Measurements from ENCODE around the gene PKD1L1. TPM values are rescaled to one million over a fixed set of nuclear protein-coding genes. Genes with fewer than 3 reads are reported as not detected.
A peak's percentile ranks its signal among the peaks of the same experiment; 100 is the strongest.

Gene PKD1L1
- polyA plus RNA-seq, 1 donor (not counting 4 experiments of a cell fraction or from before 2014, with no cell fraction given) = 0.04 TPM

DNA sequence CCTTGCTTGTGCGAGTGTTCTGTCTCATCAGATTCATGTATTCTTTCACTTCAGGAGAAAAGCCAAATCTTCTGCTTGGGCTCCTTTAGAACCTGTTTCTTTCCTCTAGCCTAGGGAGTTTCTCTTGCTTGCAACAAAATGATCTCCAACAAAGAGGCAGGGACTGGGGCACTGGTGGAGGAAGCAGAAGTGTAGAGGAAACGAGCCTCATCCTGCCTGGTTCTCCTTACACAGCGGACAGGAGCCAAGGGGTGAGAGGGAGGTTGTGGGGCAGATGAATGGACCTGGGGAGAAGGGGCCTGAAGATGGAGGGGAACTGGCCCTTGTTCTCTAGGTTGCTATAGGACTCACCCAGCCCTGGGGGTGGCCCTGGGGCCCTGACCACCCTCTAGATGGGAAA lies 141.1 kb downstream of the PKD1L1 start:
- Histone ChIP-seq H3K79me2 (ENCODE audit: control insufficient read depth, insufficient read depth, low read length) (no peaks in the 10 kb centered on the region), H3K9me3 (ENCODE audit: control insufficient read depth, low read depth, low read length) (no peaks in the 10 kb centered on the region), H4K20me1 (ENCODE audit: control insufficient read depth, extremely low read depth, insufficient read depth, low read length) (no peaks in the 10 kb centered on the region), H3K4me1 (ENCODE audit: control insufficient read depth, extremely low read depth, insufficient read depth, low read length) (peaks cover 4% of the 10 kb centered on the region), H3K9ac (ENCODE audit: control insufficient read depth, extremely low read depth, insufficient read depth, low read length) (no peak overlapping the region), H3K36me3 (ENCODE audit: control insufficient read depth in 2 of 2, extremely low read depth in 1 of 2, insufficient read depth in 2 of 2, low read length in 2 of 2) (no peaks in the 10 kb centered on the region), H3K4me2 (ENCODE audit: control insufficient read depth, extremely low read depth, insufficient read depth, low read depth, low read length) (no peak overlapping the region), H3K27me3 (ENCODE audit: control insufficient read depth, extremely low read depth, insufficient read depth, low read length) (no peaks in the 10 kb centered on the region), H3K4me3 (ENCODE audit: control insufficient read depth in 2 of 3, extremely low read depth in 1 of 3, insufficient read depth in 2 of 3, low read depth in 1 of 3, low read length in 3 of 3) (no peak overlapping the region), H2AFZ (ENCODE audit: control insufficient read depth, low read length) (peak overlapping the region; percentile 44), H3K27ac (ENCODE audit: control insufficient read depth, insufficient read depth, low read length) (no peak overlapping the region), H3K9me1 (ENCODE audit: control insufficient read depth, extremely low read depth, insufficient read depth, low read length) (no peaks in the 10 kb centered on the region)
- dilution Hi-C loops (cut with MboI; ENCODE audit: extremely low pct_ligation_motif_present, low sequenced_read_pairs) = no loop called here
- TF ChIP-seq CTCF (optimal IDR thresholded peaks at IDR 0.05 in 1 of 3, IDR thresholded peaks at IDR 0.05 in 1 of 3, conservative IDR thresholded peaks at IDR 0.05 in 1 of 3; ENCODE audit: extremely low read depth in 1 of 3, insufficient read depth in 2 of 3, low read length in 3 of 3) (no peak), EZH2 (IDR thresholded peaks at IDR 0.05; ENCODE audit: low read length) (no peak)
- FAIRE-seq (no peak), DNase-seq (ENCODE audit: low read depth, low spot score) (no peak)

DNA sequence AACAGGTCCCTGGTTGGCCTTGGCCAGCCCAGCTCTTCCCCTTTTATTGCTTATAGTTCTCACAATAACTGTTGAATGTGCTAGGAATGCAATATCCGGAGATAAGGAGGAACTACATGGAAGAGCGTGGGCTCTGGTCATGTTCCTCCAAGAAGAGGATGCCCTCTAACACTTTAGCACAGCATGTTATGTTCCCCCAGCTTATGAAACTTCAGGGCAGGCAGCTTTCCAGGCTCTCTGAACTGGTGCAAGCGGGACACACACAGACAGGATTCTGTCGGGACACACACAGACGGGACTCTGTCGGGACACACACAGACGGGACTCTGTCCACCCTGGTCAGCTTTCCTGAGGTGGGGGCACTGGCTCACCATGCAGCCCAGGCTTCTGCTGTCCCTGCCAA lies 141.6 kb downstream of the PKD1L1 start:
- no peak overlapping the region for H3K9ac ChIP-seq (ENCODE audit: control insufficient read depth, extremely low read depth, insufficient read depth, low read length)
- H3K79me2 ChIP-seq (ENCODE audit: control insufficient read depth, insufficient read depth, low read length) = no peaks in the 10 kb centered on the region
- FAIRE-seq (no peak), DNase-seq (ENCODE audit: low read depth, low spot score) (no peak)
- peaks cover 4% of the 10 kb centered on the region for H3K4me1 ChIP-seq (ENCODE audit: control insufficient read depth, extremely low read depth, insufficient read depth, low read length)
- H3K36me3 ChIP-seq (ENCODE audit: control insufficient read depth in 2 of 2, extremely low read depth in 1 of 2, insufficient read depth in 2 of 2, low read length in 2 of 2) = no peaks in the 10 kb centered on the region
- no peak overlapping the region for H3K27ac ChIP-seq (ENCODE audit: control insufficient read depth, insufficient read depth, low read length)
- no peak overlapping the region for H3K4me3 ChIP-seq (ENCODE audit: control insufficient read depth in 2 of 3, extremely low read depth in 1 of 3, insufficient read depth in 2 of 3, low read depth in 1 of 3, low read length in 3 of 3)
- peak overlapping the region; percentile 44 for H2AFZ ChIP-seq (ENCODE audit: control insufficient read depth, low read length)
- H4K20me1 ChIP-seq (ENCODE audit: control insufficient read depth, extremely low read depth, insufficient read depth, low read length) = no peaks in the 10 kb centered on the region
- no peak for TF ChIP-seq EZH2 (IDR thresholded peaks at IDR 0.05; ENCODE audit: low read length)
- TF ChIP-seq CTCF (optimal IDR thresholded peaks at IDR 0.05 in 1 of 3, IDR thresholded peaks at IDR 0.05 in 1 of 3, conservative IDR thresholded peaks at IDR 0.05 in 1 of 3; ENCODE audit: extremely low read depth in 1 of 3, insufficient read depth in 2 of 3, low read length in 3 of 3) = no peak
- H3K4me2 ChIP-seq (ENCODE audit: control insufficient read depth, extremely low read depth, insufficient read depth, low read depth, low read length) = no peak overlapping the region
- H3K9me1 ChIP-seq (ENCODE audit: control insufficient read depth, extremely low read depth, insufficient read depth, low read length) = no peaks in the 10 kb centered on the region
- dilution Hi-C loops (cut with MboI; ENCODE audit: extremely low pct_ligation_motif_present, low sequenced_read_pairs) = no loop called here
- no peaks in the 10 kb centered on the region for H3K9me3 ChIP-seq (ENCODE audit: control insufficient read depth, low read depth, low read length)
- no peaks in the 10 kb centered on the region for H3K27me3 ChIP-seq (ENCODE audit: control insufficient read depth, extremely low read depth, insufficient read depth, low read length)
